ENCODE results near the gene MTUS2. TPM values are rescaled to one million over a fixed set of nuclear protein-coding genes. Genes with fewer than 3 reads are reported as not detected.

The MTUS2 gene
- total and polyA plus RNA-seq, 9 of the 15 experiments (the other 6 are each of a cell fraction or from before 2014, with no cell fraction given) = 0.01 to 0.28 (median 0.06) TPM; not detected in 1

- ChIA-PET POLR2A (interaction anchor here (0.7 kb wide), 1 partner anchor 22 kb away, joined by 3 read pairs; no protein-coding TSS in a partner anchor), CTCF (ENCODE audit: low intra/inter-chr PET ratio) (no interaction called here)
- no peak overlapping the region for H2AFZ ChIP-seq (ENCODE audit: low read depth, low read length)
- no peak overlapping the region for H3K27ac ChIP-seq (ENCODE audit: extremely low read depth, low read depth, low read length)
- H3K4me2 ChIP-seq (ENCODE audit: insufficient read depth, low read length) = no peak overlapping the region
- no peak overlapping the region for H3K4me3 ChIP-seq
- H3K9me3 ChIP-seq (replicated peaks; ENCODE audit: control insufficient read depth, insufficient read depth, low read depth, low read length) = no peaks in the 10 kb centered on the region
- in situ Hi-C loops (cut with MboI) (no loop called here), intact Hi-C loops (cut with micrococcal nuclease) (no loop called here)
- WGBS (ENCODE audit: insufficient coverage, low coverage, missing lambda C conversion rate) = 0% methylated on average over 1 of the region's 2 CpGs
- FAIRE-seq (no peak), DNase-seq (ENCODE audit: extremely low read depth in 1 of 4, low spot score in 3 of 4) (no peak), ATAC-seq (no peak)
- H3K4me1 ChIP-seq (replicated peaks in 1 of 2; ENCODE audit: control insufficient read depth in 2 of 2, insufficient read depth in 2 of 2, low read length in 2 of 2) = no peaks in the 10 kb centered on the region
- H3K9ac ChIP-seq (ENCODE audit: insufficient read depth in 1 of 2, low read depth in 2 of 2, low read length in 2 of 2) = no peak overlapping the region
- BruUV-seq (replicated peaks) = no TSS peak
- no peaks in the 10 kb centered on the region for H3K79me2 ChIP-seq (ENCODE audit: control insufficient read depth, insufficient read depth, low read length)
- H3K27me3 ChIP-seq (ENCODE audit: control insufficient read depth in 2 of 2, insufficient read depth in 2 of 2, low read length in 2 of 2) = no peaks in the 10 kb centered on the region
- no peaks in the 10 kb centered on the region for H3K9me1 ChIP-seq (ENCODE audit: control insufficient read depth, insufficient read depth, low read length)
- H4K20me1 ChIP-seq (replicated peaks; ENCODE audit: control insufficient read depth, insufficient read depth, low read length) = no peaks in the 10 kb centered on the region
- no peak for TF ChIP-seq NUFIP1 (IDR thresholded peaks at IDR 0.05; ENCODE audit: partially characterized antibody)
- no peak for TF ChIP-seq CHD1 (IDR thresholded peaks at IDR 0.05; ENCODE audit: low read length)
- TF ChIP-seq TSC22D4 (tag; IDR thresholded peaks at IDR 0.05) = no peak
- TF ChIP-seq CREBBP (IDR thresholded peaks at IDR 0.05; ENCODE audit: low read depth, low read length) = no peak
- no peak for TF ChIP-seq ZBTB9 (CRISPR knock-in tag; IDR thresholded peaks at IDR 0.05)
- TF ChIP-seq GTF3C2 (IDR thresholded peaks at IDR 0.05; ENCODE audit: borderline replicate concordance, extremely low read depth, insufficient read length) = no peak
- TF ChIP-seq BRF2 (IDR thresholded peaks at IDR 0.05; ENCODE audit: borderline replicate concordance, insufficient read depth, insufficient read length) = no peak
- no peak for TF ChIP-seq NEUROD1 (IDR thresholded peaks at IDR 0.05; ENCODE audit: borderline replicate concordance, low read depth, low read length, partially characterized antibody)
- no peak for TF ChIP-seq SRSF9 (IDR thresholded peaks at IDR 0.05; ENCODE audit: borderline replicate concordance, low read depth, low read length)
- TF ChIP-seq ZNF785 (CRISPR knock-in tag; IDR thresholded peaks at IDR 0.05) = no peak
- no peak for TF ChIP-seq MAX (CRISPR knock-in tag; IDR thresholded peaks at IDR 0.05)
- H3K36me3 ChIP-seq (ENCODE audit: control insufficient read depth, insufficient read depth, low read length) = no peaks in the 10 kb centered on the region
These were observed 281.3 kb downstream of the MTUS2 start for GRCh38 chr13:29101409-29101808.

Measured in K562 (cell line).